ENCODE data around the gene CCNYL1. TPM values are rescaled to one million over a fixed set of nuclear protein-coding genes. Genes with fewer than 3 reads are reported as not detected.

Gene CCNYL1
- total and polyA plus RNA-seq, 9 donors: 5.6 to 17.1 (median 10.6) TPM

- H3K27ac ChIP-seq (ENCODE audit: low read length): no peak overlapping the region
- peaks cover 25% of the 10 kb centered on the region for H3K4me1 ChIP-seq (ENCODE audit: control insufficient read depth, insufficient read depth, low read length)
- no peaks in the 10 kb centered on the region for H3K36me3 ChIP-seq (ENCODE audit: control insufficient read depth, insufficient read depth, low read length)
- peaks cover 17% of the 10 kb centered on the region for H3K27me3 ChIP-seq (ENCODE audit: control insufficient read depth, insufficient read depth, low read length)
- no peaks in the 10 kb centered on the region for H3K9me3 ChIP-seq (replicated peaks; ENCODE audit: control insufficient read depth, low read depth, low read length)
- DNase-seq: peak; percentile 37
- H3K4me3 ChIP-seq (ENCODE audit: low read length): no peak overlapping the region
- WGBS (ENCODE audit: insufficient coverage): 47% methylated on average over 3 of the region's 13 CpGs
Measured at GRCh38 chr2:207772081-207772843, 60.8 kb downstream of the CCNYL1 start.

- no peak for DNase-seq
- Histone ChIP-seq H3K9me3 (replicated peaks; ENCODE audit: control insufficient read depth, low read depth, low read length) (no peaks in the 10 kb centered on the region), H3K4me1 (ENCODE audit: control insufficient read depth, insufficient read depth, low read length) (peaks cover 19% of the 10 kb centered on the region), H3K4me3 (ENCODE audit: low read length) (no peak overlapping the region), H3K27me3 (ENCODE audit: control insufficient read depth, insufficient read depth, low read length) (peaks cover 11% of the 10 kb centered on the region), H3K27ac (ENCODE audit: low read length) (no peak overlapping the region), H3K36me3 (ENCODE audit: control insufficient read depth, insufficient read depth, low read length) (no peaks in the 10 kb centered on the region)
- WGBS (ENCODE audit: insufficient coverage): 73% methylated on average over 8 of the region's 13 CpGs
Measured at GRCh38 chr2:207772844-207773205, 61.4 kb downstream of the CCNYL1 start.

GRCh38 chr2:207775473-207775872 is 64.0 kb downstream of the CCNYL1 start:
- DNase-seq: no peak
- WGBS (ENCODE audit: insufficient coverage): 67% methylated on average over 1 of the region's 3 CpGs

GRCh38 chr2:207777124-207777523 is 65.7 kb downstream of the CCNYL1 start:
- Histone ChIP-seq H3K4me1 (ENCODE audit: control insufficient read depth, insufficient read depth, low read length) (no peaks in the 10 kb centered on the region), H3K27me3 (ENCODE audit: control insufficient read depth, insufficient read depth, low read length) (no peaks in the 10 kb centered on the region), H3K9me3 (replicated peaks; ENCODE audit: control insufficient read depth, low read depth, low read length) (no peaks in the 10 kb centered on the region), H3K27ac (ENCODE audit: low read length) (no peak overlapping the region), H3K4me3 (ENCODE audit: low read length) (no peak overlapping the region), H3K36me3 (ENCODE audit: control insufficient read depth, insufficient read depth, low read length) (no peaks in the 10 kb centered on the region)
- no peak for DNase-seq
- 90% methylated on average over 4 of the region's 6 CpGs for WGBS (ENCODE audit: insufficient coverage)

More at GRCh38 chr2:207775473-207775872, 64.0 kb downstream of the CCNYL1 start:
- Histone ChIP-seq H3K4me1 (ENCODE audit: control insufficient read depth, insufficient read depth, low read length) (peaks cover 6% of the 10 kb centered on the region), H3K27ac (ENCODE audit: low read length) (no peak overlapping the region), H3K36me3 (ENCODE audit: control insufficient read depth, insufficient read depth, low read length) (no peaks in the 10 kb centered on the region), H3K4me3 (ENCODE audit: low read length) (no peak overlapping the region), H3K27me3 (ENCODE audit: control insufficient read depth, insufficient read depth, low read length) (peaks cover 2% of the 10 kb centered on the region), H3K9me3 (replicated peaks; ENCODE audit: control insufficient read depth, low read depth, low read length) (no peaks in the 10 kb centered on the region)

- no peaks in the 10 kb centered on the region for H3K4me1 ChIP-seq (ENCODE audit: control insufficient read depth, insufficient read depth, low read length)
- no peak for DNase-seq
- no peaks in the 10 kb centered on the region for H3K27me3 ChIP-seq (ENCODE audit: control insufficient read depth, insufficient read depth, low read length)
- H3K4me3 ChIP-seq (ENCODE audit: low read length): no peak overlapping the region
- no peaks in the 10 kb centered on the region for H3K36me3 ChIP-seq (ENCODE audit: control insufficient read depth, insufficient read depth, low read length)
- H3K9me3 ChIP-seq (replicated peaks; ENCODE audit: control insufficient read depth, low read depth, low read length): no peaks in the 10 kb centered on the region
- no peak overlapping the region for H3K27ac ChIP-seq (ENCODE audit: low read length)
- WGBS (ENCODE audit: insufficient coverage): no CpG with 5 or more reads among the region's 4 CpGs
Measured at GRCh38 chr2:207778298-207778882, 67.0 kb downstream of the CCNYL1 start.

GRCh38 chr2:207779523-207779922 is 68.1 kb downstream of the CCNYL1 start:
- no peaks in the 10 kb centered on the region for H3K4me1 ChIP-seq (ENCODE audit: control insufficient read depth, insufficient read depth, low read length)
- H3K36me3 ChIP-seq (ENCODE audit: control insufficient read depth, insufficient read depth, low read length): no peaks in the 10 kb centered on the region
- no peaks in the 10 kb centered on the region for H3K9me3 ChIP-seq (replicated peaks; ENCODE audit: control insufficient read depth, low read depth, low read length)
- DNase-seq: no peak
- no peak overlapping the region for H3K27ac ChIP-seq (ENCODE audit: low read length)
- 76% methylated on average over 6 of the region's 11 CpGs for WGBS (ENCODE audit: insufficient coverage)
- H3K4me3 ChIP-seq (ENCODE audit: low read length): no peak overlapping the region
- no peaks in the 10 kb centered on the region for H3K27me3 ChIP-seq (ENCODE audit: control insufficient read depth, insufficient read depth, low read length)

- Histone ChIP-seq H3K4me1 (ENCODE audit: control insufficient read depth, insufficient read depth, low read length) (no peaks in the 10 kb centered on the region), H3K27ac (ENCODE audit: low read length) (no peak overlapping the region), H3K4me3 (ENCODE audit: low read length) (no peak overlapping the region), H3K27me3 (ENCODE audit: control insufficient read depth, insufficient read depth, low read length) (no peaks in the 10 kb centered on the region), H3K36me3 (ENCODE audit: control insufficient read depth, insufficient read depth, low read length) (no peaks in the 10 kb centered on the region), H3K9me3 (replicated peaks; ENCODE audit: control insufficient read depth, low read depth, low read length) (no peaks in the 10 kb centered on the region)
- DNase-seq: no peak
- WGBS (ENCODE audit: insufficient coverage): 77% methylated on average over 5 of the region's 10 CpGs
Measured at GRCh38 chr2:207782238-207783030, 71.0 kb downstream of the CCNYL1 start.

GRCh38 chr2:207783514-207783913 is 72.1 kb downstream of the CCNYL1 start:
- H3K27ac ChIP-seq (ENCODE audit: low read length): no peak overlapping the region
- no peaks in the 10 kb centered on the region for H3K4me1 ChIP-seq (ENCODE audit: control insufficient read depth, insufficient read depth, low read length)
- no peak for DNase-seq
- no peaks in the 10 kb centered on the region for H3K27me3 ChIP-seq (ENCODE audit: control insufficient read depth, insufficient read depth, low read length)
- no peaks in the 10 kb centered on the region for H3K9me3 ChIP-seq (replicated peaks; ENCODE audit: control insufficient read depth, low read depth, low read length)
- no CpG with 5 or more reads among the region's 2 CpGs for WGBS (ENCODE audit: insufficient coverage)
- no peak overlapping the region for H3K4me3 ChIP-seq (ENCODE audit: low read length)
- H3K36me3 ChIP-seq (ENCODE audit: control insufficient read depth, insufficient read depth, low read length): no peaks in the 10 kb centered on the region

GRCh38 chr2:207784898-207785297 is 73.5 kb downstream of the CCNYL1 start:
- 85% methylated on average over 4 of the region's 5 CpGs for WGBS (ENCODE audit: insufficient coverage)
- H3K4me1 ChIP-seq (ENCODE audit: control insufficient read depth, insufficient read depth, low read length): no peaks in the 10 kb centered on the region
- H3K9me3 ChIP-seq (replicated peaks; ENCODE audit: control insufficient read depth, low read depth, low read length): no peaks in the 10 kb centered on the region
- no peak overlapping the region for H3K27ac ChIP-seq (ENCODE audit: low read length)
- H3K36me3 ChIP-seq (ENCODE audit: control insufficient read depth, insufficient read depth, low read length): no peaks in the 10 kb centered on the region
- H3K27me3 ChIP-seq (ENCODE audit: control insufficient read depth, insufficient read depth, low read length): no peaks in the 10 kb centered on the region
- DNase-seq: no peak
- no peak overlapping the region for H3K4me3 ChIP-seq (ENCODE audit: low read length)

GRCh38 chr2:207787017-207787416 is 75.6 kb downstream of the CCNYL1 start:
- WGBS (ENCODE audit: insufficient coverage): no CpG with 5 or more reads among the region's 3 CpGs
- H3K27ac ChIP-seq (ENCODE audit: low read length): no peak overlapping the region
- H3K9me3 ChIP-seq (replicated peaks; ENCODE audit: control insufficient read depth, low read depth, low read length): no peaks in the 10 kb centered on the region

More at GRCh38 chr2:207787017-207787416, 75.6 kb downstream of the CCNYL1 start:
- H3K4me1 ChIP-seq (ENCODE audit: control insufficient read depth, insufficient read depth, low read length): no peaks in the 10 kb centered on the region
- DNase-seq: peak; percentile 38
- no peaks in the 10 kb centered on the region for H3K36me3 ChIP-seq (ENCODE audit: control insufficient read depth, insufficient read depth, low read length)
- no peaks in the 10 kb centered on the region for H3K27me3 ChIP-seq (ENCODE audit: control insufficient read depth, insufficient read depth, low read length)
- no peak overlapping the region for H3K4me3 ChIP-seq (ENCODE audit: low read length)

All from muscle of leg (tissue), 11 donors.